OCI-LY1 (cell line): ENCODE results near the gene ADAMTSL2.

Experiments
- CTCF ChIP-seq: fragments of 200-600 bp; sonication (generic), shearing (Covaris generic); IDR thresholded peaks from 2 replicates; pipeline ENCODE4 v1.5.1; 2017; ENCODE audit warnings: mild to moderate bottlenecking, antibody characterized with exemption, low read length, moderate library complexity, mixed read lengths
- EZH2 ChIP-seq: fragments of 200-600 bp; sonication (generic), shearing (Covaris generic); IDR thresholded peaks from 2 replicates; pipeline ENCODE4 v1.8.0; 2017; ENCODE audit warnings: borderline replicate concordance, mixed run types, mild to moderate bottlenecking, antibody characterized with exemption, low read length, moderate library complexity, mixed read lengths

DNA sequence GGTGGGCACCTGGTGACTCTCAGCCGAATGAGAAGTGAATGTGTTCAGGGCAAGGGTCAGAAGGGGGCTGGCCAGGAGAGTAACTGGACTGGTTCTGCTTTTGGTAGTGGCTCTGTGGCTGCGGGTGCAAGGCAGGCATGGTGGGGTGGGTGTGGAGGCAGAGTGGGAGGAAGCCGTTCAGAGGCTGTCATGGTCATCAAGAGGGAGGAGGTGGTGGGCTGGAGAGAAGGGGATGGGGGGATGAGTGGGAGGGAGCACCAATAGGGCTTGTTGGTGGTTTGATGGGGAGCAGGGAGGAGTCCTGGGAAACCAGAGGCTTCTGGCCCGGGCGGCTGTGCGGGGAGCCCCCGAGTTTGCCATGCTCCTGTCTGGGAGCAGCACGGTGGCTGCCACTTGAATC is 61.4 kb downstream of the ADAMTSL2 start:
- TF ChIP-seq CTCF (no peak), EZH2 (no peak)
